ENCODE results near the gene SSBP2. TPM values are rescaled to one million over a fixed set of nuclear protein-coding genes. Genes with fewer than 3 reads are reported as not detected.

Gene SSBP2
- 10 to 100 TPM; 48.6 to 80.4 (median 71.9) TPM for total RNA-seq

DNA sequence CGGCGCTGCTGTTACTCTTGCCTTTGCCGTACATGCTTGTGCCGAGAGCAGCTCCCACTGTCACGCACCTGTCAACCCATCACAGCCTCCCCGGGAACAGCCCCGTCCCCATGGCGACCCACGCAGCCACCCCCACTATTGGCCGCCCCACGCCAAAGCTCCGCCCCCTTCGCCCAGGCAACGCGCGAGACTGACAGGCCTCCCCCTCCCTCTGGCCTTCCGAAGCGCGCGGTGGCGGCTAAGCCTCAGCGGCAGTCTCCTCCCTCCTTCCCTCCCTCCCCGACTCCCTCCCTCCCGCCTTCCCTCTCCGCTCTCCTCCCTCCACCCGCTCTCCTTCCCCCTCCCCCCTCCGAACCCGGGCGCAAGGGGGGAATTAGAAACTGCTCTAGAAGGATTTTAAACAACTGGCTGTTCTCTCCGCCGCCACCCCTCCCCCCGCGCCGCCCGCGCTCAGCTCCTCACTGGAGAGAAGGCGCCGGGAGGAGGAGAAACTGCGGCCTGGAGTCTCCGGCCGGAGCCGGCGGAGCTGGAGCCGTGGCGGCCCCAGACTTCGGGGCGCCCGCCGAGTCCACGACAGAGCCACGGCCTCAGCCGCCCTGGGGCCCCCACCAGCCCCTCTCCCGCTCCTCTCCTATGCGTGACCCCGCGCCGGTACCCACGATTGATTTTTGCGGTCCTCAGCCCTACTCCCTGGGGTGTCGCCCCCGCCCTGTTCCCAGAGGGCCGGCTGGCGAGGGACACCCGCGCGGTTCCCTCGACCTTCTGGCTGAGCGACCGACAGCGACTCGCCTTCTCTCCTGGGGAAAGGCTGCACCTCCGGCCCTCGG is at the start of gene SSBP2:
SSBP2 (minus strand) TSS at position 89 of the 827 bp plus-strand sequence; CDS start at position 34, 55 bp downstream.
- TF ChIP-seq CTCF (IDR thresholded peaks at IDR 0.05; ENCODE audit: low read depth): no peak

- TF ChIP-seq CTCF (IDR thresholded peaks at IDR 0.05; ENCODE audit: low read depth): no peak
Observed at GRCh38 chr5:81795666-81796065, 44.8 kb upstream of the SSBP2 start.

GRCh38 chr5:81794226-81794625 is 43.3 kb upstream of the SSBP2 start:
- no peak for TF ChIP-seq CTCF (IDR thresholded peaks at IDR 0.05; ENCODE audit: low read depth)

- no peak for TF ChIP-seq CTCF (IDR thresholded peaks at IDR 0.05; ENCODE audit: low read depth)
Observed at GRCh38 chr5:81790336-81790735, 39.4 kb upstream of the SSBP2 start.

- TF ChIP-seq CTCF (IDR thresholded peaks at IDR 0.05; ENCODE audit: low read depth): no peak
Observed at GRCh38 chr5:81789033-81789432, 38.1 kb upstream of the SSBP2 start.

- TF ChIP-seq CTCF (IDR thresholded peaks at IDR 0.05; ENCODE audit: low read depth): no peak
Observed at GRCh38 chr5:81788329-81788728, 37.4 kb upstream of the SSBP2 start.

DNA sequence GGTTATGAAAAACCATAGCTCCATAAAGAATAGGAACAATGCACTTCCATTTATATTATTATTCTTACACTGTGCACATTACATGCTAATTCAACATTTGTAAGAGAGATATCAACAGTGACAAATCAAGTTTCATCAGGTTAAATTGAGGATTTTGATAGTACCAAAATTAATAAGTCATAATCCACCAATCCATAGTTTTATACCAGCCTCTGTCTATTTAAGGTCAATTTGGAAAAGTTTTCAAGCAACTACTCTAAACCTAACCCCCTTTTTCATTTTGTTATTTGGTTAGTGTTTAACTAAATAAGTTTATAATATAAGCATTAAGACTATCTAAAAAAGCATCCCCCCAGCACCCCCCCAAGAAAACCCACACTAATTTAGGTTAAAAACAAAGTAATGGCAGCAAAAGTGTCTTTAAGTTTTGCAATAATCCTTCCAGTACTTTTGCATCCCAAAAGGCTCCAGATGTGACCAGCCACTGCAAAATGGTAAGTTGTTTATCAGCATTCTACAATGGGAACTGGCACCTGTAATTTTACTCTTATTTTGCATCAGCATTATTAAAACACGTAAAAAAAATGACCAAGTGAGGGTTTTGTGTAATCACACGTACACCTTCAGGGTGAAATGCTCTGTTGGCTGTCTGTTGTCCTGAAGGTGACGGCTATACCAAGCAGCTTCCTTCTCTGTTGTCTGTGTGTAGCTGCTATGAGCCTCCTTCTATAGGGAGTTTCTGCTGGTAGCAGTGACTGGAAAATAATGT is 36.8 kb upstream of the SSBP2 start:
- TF ChIP-seq CTCF (IDR thresholded peaks at IDR 0.05; ENCODE audit: low read depth): no peak

Measured in subcutaneous adipose tissue (tissue), 4 donors.